WERI-Rb-1 (cell line): ENCODE results near the gene CDKAL1.

Experiments
- DNase-seq: peaks from one replicate; pipeline ENCODE4 v3.0.0-alpha.2; 2020
- H3K27ac ChIP-seq: fragments of 250-450 bp; sonication (Bioruptor Pico); 2 replicates; pipeline ENCODE4 v1.5.1; 2020; ENCODE audit warnings: mild to moderate bottlenecking, moderate library complexity
- H3K27me3 ChIP-seq: fragments of 250-450 bp; sonication (Bioruptor Pico); 2 replicates; pipeline ENCODE4 v1.5.1; 2021; ENCODE audit warnings: mild to moderate bottlenecking, low read depth, moderate library complexity; ENCODE audit not compliant: insufficient read depth, severe bottlenecking
- H3K36me3 ChIP-seq: fragments of 250-450 bp; sonication (Bioruptor Pico); 2 replicates; pipeline ENCODE4 v1.5.1; 2020; ENCODE audit warnings: mild to moderate bottlenecking, moderate library complexity
- H3K4me3 ChIP-seq: 2 replicates; pipeline ENCODE4 v1.5.1; 2011; ENCODE audit warnings: low read depth, mild to moderate bottlenecking, control low read depth, low read length
- H3K9me3 ChIP-seq: fragments of 250-450 bp; sonication (Bioruptor Pico); 2 replicates; pipeline ENCODE4 v1.5.1; 2021; ENCODE audit warnings: mild to moderate bottlenecking, moderate library complexity; ENCODE audit not compliant: severe bottlenecking
- TF ChIP-seq, protein P1 (sequence below): IDR thresholded peaks from 2 replicates; pipeline ENCODE4 v1.5.1; 2011; ENCODE audit warnings: low read depth, mild to moderate bottlenecking, control low read depth, inconsistent platforms, low read length

Gene CDKAL1

DNA sequence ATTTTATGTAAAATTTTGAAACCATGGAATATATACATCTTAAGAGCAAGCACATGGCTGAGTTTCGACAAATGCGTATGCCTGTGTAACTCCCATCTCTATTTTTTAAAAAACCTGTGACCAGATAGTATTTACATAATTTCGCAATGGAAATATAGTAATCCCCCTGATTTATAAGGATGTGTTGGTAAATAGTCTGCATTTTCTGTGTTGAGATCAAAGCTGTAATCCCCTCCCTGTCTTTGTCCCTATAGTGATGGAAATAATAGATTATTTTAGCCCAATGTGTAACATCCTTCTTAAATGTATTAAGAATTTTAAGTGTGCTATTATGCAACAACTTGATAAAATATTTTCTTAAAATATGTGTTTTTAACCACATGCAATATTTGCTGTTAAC lies 267.3 kb downstream of the CDKAL1 start:
- TF ChIP-seq, protein P1, sequence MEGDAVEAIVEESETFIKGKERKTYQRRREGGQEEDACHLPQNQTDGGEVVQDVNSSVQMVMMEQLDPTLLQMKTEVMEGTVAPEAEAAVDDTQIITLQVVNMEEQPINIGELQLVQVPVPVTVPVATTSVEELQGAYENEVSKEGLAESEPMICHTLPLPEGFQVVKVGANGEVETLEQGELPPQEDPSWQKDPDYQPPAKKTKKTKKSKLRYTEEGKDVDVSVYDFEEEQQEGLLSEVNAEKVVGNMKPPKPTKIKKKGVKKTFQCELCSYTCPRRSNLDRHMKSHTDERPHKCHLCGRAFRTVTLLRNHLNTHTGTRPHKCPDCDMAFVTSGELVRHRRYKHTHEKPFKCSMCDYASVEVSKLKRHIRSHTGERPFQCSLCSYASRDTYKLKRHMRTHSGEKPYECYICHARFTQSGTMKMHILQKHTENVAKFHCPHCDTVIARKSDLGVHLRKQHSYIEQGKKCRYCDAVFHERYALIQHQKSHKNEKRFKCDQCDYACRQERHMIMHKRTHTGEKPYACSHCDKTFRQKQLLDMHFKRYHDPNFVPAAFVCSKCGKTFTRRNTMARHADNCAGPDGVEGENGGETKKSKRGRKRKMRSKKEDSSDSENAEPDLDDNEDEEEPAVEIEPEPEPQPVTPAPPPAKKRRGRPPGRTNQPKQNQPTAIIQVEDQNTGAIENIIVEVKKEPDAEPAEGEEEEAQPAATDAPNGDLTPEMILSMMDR, result no peak
- Histone ChIP-seq H3K9me3 (peaks cover 10% of the 10 kb centered on the region), H3K4me3 (no peak overlapping the region), H3K27me3 (no peaks in the 10 kb centered on the region), H3K36me3 (peaks cover 3% of the 10 kb centered on the region; the same call in 1 of the 2 replicates), H3K27ac (no peak overlapping the region)
- no peak for DNase-seq

DNA sequence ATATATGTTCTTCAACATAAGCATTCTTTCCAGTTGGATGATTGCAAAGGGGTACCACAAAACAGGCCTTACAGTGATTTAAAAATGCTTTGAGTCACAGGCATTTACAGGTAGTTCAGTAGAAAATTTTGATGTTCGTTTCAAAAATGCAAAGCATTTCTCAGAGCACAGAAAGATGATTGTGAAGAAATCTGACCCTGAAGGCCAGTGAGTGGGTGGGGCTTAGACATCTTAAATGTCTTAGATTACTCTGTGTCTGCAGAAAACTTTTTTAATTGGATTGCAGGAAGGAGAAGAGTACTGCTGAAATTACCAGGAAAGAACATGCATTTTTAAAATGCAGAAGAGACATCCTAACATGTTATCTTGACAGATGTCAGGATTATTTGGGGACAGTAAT lies 268.3 kb downstream of the CDKAL1 start:
- TF ChIP-seq, protein P1, result no peak
- H3K27me3 ChIP-seq, result no peaks in the 10 kb centered on the region
- peaks cover 3% of the 10 kb centered on the region; the same call in 1 of the 2 replicates for H3K36me3 ChIP-seq
- H3K4me3 ChIP-seq, result no peak overlapping the region
- no peak for DNase-seq
- peaks cover 14% of the 10 kb centered on the region for H3K9me3 ChIP-seq
- H3K27ac ChIP-seq, result peak overlapping the region; percentile 14; the same call in 1 of the 2 replicates

DNA sequence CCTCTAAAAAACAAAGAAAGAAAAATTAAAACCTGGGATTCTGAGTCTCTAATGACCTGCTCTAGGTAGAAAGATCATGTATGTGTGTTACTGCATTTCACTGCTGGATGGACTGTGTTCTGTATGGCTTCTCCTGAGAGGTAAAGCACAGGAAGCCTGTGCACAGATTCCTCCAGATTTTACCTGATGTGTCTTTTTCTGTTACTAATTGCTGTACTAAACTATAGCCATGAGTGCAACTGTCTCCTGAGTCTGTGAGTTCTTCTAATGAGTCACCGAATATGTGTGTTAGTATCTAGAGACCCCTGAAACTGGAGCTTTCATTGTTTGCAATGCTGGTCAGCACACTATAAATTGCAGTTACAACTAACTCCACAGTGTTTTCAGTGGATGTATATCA lies 270.8 kb downstream of the CDKAL1 start:
- DNase-seq, result no peak
- no peak overlapping the region for H3K27ac ChIP-seq

DNA sequence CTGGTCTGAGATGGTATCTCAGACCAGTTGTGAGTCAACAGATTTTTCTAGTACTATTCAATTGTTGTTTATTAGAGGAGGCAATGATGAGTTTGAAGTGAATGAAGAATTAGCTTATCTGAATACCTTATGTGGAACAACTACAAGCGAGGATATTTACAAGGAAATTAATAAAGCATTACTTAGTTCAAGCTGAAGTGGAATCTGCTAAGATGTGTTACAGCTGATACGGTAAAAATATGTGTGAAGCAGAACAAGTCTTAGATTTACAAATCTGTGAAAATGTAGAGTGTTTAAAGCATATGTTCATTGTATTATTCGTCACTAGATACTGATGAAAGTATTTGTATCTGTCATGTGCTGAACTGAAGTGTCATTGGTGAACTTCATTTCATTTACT lies 272.4 kb downstream of the CDKAL1 start:
- Histone ChIP-seq H3K4me3 (no peak overlapping the region), H3K9me3 (peaks cover 14% of the 10 kb centered on the region), H3K36me3 (no peaks in the 10 kb centered on the region; the same call in 1 of the 2 replicates), H3K27ac (no peak overlapping the region), H3K27me3 (no peaks in the 10 kb centered on the region)
- TF ChIP-seq, protein P1, result no peak
- no peak for DNase-seq

More for the DNA sequence above, 270.8 kb downstream of the CDKAL1 start:
- Histone ChIP-seq H3K9me3 (peaks cover 14% of the 10 kb centered on the region), H3K36me3 (no peaks in the 10 kb centered on the region; the same call in 1 of the 2 replicates), H3K27me3 (no peaks in the 10 kb centered on the region), H3K4me3 (no peak overlapping the region)
- TF ChIP-seq, protein P1, result no peak

DNA sequence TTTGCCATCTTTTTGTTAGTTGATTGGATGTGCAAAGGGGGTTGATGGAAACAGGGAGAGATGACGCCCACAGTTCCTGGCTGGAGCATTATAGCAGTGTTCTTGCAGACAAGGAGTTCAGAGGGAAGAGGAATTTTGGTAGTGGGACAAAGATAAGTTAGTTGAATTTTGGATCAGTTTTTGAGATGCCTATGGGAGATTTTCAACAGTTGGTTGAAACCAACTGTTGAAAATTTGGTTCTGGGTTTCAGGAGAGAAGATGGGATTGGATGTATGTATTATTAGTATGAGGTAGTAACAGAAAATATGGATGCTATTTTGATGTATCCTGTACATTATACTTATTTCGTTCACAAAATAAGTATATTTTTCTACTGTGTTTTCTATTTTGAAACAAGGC lies 274.2 kb downstream of the CDKAL1 start:
- no peak overlapping the region for H3K27ac ChIP-seq
- no peaks in the 10 kb centered on the region; the same call in 1 of the 2 replicates for H3K36me3 ChIP-seq
- H3K9me3 ChIP-seq, result peaks cover 15% of the 10 kb centered on the region
- no peak overlapping the region for H3K4me3 ChIP-seq
- H3K27me3 ChIP-seq, result no peaks in the 10 kb centered on the region
- no peak for DNase-seq
- TF ChIP-seq, protein P1, result no peak

DNA sequence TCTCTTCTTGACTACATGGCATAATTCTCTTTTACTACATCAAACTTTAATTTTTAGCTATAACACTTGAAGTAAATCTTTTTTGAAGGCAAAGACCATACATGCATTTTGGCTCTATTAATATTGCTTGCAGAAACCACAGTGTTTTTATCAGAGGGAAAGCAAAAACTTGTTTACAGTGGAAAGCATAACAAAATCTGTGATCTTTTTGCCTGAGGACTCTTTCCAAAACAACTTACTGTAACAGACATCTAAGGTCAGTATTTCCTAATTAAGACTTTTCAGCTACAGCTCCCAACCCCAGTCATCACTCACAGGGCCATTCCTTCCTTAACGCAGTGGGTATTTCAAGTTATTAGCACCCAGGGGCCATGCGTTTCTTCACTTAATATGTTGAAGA lies 274.7 kb downstream of the CDKAL1 start:
- Histone ChIP-seq H3K9me3 (peaks cover 17% of the 10 kb centered on the region), H3K4me3 (no peak overlapping the region)
- TF ChIP-seq, protein P1, result no peak

More for the DNA sequence above, 274.7 kb downstream of the CDKAL1 start:
- H3K27ac ChIP-seq, result no peak overlapping the region
- no peak for DNase-seq
- H3K27me3 ChIP-seq, result no peaks in the 10 kb centered on the region
- H3K36me3 ChIP-seq, result no peaks in the 10 kb centered on the region; the same call in 1 of the 2 replicates
